Mammary epithelial cell (primary cell): ENCODE measurements around the gene CACNA1E.

Source experiments
- CTCF ChIP-seq, 2 donors: IDR thresholded peaks in 1 of 2; conservative IDR thresholded peaks in 1 of 2; 2 replicates each; pipeline ENCODE4 v1.5.1; 2011 to 2012; ENCODE audit warnings: inconsistent platforms in 2 of 2, low read length in 2 of 2, mild to moderate bottlenecking in 2 of 2, control low read depth in 1 of 2, low read depth in 1 of 2; ENCODE audit not compliant: insufficient read depth in 1 of 2; ENCODE audit errors: extremely low read depth in 1 of 2
- EZH2 ChIP-seq: IDR thresholded peaks from 2 replicates; pipeline ENCODE4 v1.6.1; 2012; ENCODE audit warnings: low read length, inconsistent platforms, borderline replicate concordance

- TF ChIP-seq EZH2 (no peak), CTCF (conservative IDR thresholded peaks at IDR 0.05 in 1 of 2, IDR thresholded peaks at IDR 0.05 in 1 of 2; ENCODE audit: extremely low read depth in 1 of 2, insufficient read depth in 1 of 2, low read depth in 1 of 2, low read length in 2 of 2) (no peak)
Measured at GRCh38 chr1:181632960-181633359, 149.6 kb downstream of the CACNA1E start.
